GM12891 (cell line): Measurements from ENCODE around the gene TMEM200B.

Experiments used
- PAX5 ChIP-seq: IDR thresholded peaks from 2 replicates; pipeline ENCODE4 v1.6.1; 2011; ENCODE audit warnings: low read length, moderate library complexity, mild to moderate bottlenecking; ENCODE audit not compliant: insufficient read depth, severe bottlenecking
- POLR2A ChIP-seq: IDR thresholded peaks from 2 replicates; pipeline ENCODE4 v1.6.1; 2011; ENCODE audit warnings: low read depth, low read length, control low read depth
- POLR2AphosphoS5 ChIP-seq: IDR thresholded peaks from 2 replicates; pipeline ENCODE4 v1.6.1; 2011; ENCODE audit warnings: low read depth, low read length, control low read depth
- POU2F2 ChIP-seq: IDR thresholded peaks from 2 replicates; pipeline ENCODE4 v1.6.1; 2011; ENCODE audit warnings: low read depth, mild to moderate bottlenecking, control low read depth, low read length, moderate library complexity
- SPI1 ChIP-seq: IDR thresholded peaks from 2 replicates; pipeline ENCODE4 v1.6.1; 2011; ENCODE audit warnings: low read depth, low read length, control low read depth
- TAF1 ChIP-seq: IDR thresholded peaks from 2 replicates; pipeline ENCODE4 v1.6.1; 2011; ENCODE audit warnings: low read depth, low read length, control low read depth

DNA sequence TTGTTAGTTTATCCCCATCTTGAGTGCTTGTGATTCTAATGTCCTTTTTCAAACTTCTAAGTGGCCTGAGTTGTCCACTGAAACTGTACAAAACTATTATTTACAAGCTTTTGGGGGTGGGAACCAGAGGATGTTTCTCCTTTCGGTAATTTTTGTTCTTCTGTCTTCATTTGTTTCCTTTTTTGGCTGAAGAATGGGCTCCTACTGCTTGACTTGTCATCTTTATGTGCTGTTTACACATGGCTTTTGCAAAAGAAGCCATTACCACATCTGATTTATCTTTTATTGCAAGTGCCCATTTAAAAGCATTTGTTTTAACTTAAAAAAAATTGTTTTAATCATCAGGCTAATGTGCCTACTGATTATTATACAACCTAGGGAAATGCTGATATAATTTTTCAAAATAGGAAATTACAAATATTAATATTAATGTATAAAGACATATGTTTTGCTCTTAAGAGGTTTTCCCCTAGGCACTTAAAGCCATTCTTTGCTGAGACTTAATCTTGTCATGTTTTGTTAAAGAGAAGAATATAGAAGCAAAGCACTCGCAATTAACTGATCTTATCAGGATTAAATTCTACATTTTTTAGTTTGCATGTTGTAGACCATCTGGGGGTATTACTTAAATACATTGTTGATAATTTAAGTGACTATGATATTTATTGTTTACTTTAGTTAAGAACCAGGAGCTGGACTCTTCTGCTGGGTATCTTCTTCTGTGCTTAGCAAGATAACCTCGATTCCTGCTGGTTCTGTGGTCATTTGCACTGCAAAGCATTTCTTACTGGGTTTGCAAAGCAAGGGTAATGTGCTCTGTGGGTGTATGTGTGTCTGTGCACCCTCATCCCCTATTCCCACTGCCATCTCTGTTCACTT lies 40.1 kb downstream of the TMEM200B start:
- TF ChIP-seq POLR2AphosphoS5 (no peak), POLR2A (no peak), TAF1 (no peak), POU2F2 (no peak), SPI1 (no peak), PAX5 (no peak)
